Neural progenitor cell (in vitro differentiated cells): ENCODE results near the gene GADD45G.

Experiments
- EZH2phosphoT487 ChIP-seq: fragments of 200-600 bp; sonication (generic); IDR thresholded peaks from 2 replicates; pipeline ENCODE4 v1.6.1; 2017; ENCODE audit warnings: antibody characterized with exemption
- TF ChIP-seq, protein P1 (sequence below): fragments of 200-600 bp; sonication (generic); IDR thresholded peaks from 2 replicates; pipeline ENCODE4 v1.5.1; 2017; ENCODE audit warnings: antibody characterized with exemption, mild to moderate bottlenecking

DNA sequence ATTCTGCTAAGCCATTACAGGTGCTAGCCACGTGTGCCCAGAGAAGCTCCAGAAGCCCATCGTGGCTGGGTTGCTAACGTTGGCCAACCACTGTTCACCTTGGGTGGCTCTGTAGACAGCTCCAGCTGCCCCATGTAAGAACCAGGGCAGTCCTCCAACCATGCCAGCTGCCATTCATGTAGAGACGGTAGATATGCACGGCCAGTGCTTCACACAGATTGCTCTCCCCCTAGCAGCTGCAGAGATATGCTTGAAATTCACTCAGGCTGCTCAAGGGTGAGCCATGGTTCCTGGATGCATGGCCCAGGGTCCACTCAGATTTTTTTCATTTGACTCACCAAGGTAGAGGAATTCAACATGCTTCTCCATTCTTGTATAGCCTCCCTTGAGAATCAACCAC is 31.0 kb downstream of the GADD45G start:
- TF ChIP-seq, protein P1, sequence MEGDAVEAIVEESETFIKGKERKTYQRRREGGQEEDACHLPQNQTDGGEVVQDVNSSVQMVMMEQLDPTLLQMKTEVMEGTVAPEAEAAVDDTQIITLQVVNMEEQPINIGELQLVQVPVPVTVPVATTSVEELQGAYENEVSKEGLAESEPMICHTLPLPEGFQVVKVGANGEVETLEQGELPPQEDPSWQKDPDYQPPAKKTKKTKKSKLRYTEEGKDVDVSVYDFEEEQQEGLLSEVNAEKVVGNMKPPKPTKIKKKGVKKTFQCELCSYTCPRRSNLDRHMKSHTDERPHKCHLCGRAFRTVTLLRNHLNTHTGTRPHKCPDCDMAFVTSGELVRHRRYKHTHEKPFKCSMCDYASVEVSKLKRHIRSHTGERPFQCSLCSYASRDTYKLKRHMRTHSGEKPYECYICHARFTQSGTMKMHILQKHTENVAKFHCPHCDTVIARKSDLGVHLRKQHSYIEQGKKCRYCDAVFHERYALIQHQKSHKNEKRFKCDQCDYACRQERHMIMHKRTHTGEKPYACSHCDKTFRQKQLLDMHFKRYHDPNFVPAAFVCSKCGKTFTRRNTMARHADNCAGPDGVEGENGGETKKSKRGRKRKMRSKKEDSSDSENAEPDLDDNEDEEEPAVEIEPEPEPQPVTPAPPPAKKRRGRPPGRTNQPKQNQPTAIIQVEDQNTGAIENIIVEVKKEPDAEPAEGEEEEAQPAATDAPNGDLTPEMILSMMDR, result no peak
- TF ChIP-seq EZH2phosphoT487, result no peak
